Activated naive CD4-positive, alpha-beta T cell treated with anti-CD3 and anti-CD28 coated beads, Interleukin-2, amount 10 ng/mL, durations not matched to agents 7 days and 5 days (primary cell): ENCODE results near the gene TACC2.

Experiments used
- CTCF ChIA-PET: fragments of 350-600 bp; sonication (Branson Sonifier 250); formaldehyde crosslinking; loops from one replicate; lab custom pipeline; 2021; ENCODE audit warnings: antibody characterized with exemption; lab: Charles Lee
- DNase-seq: peaks from one replicate; pipeline ENCODE4 v3.0.0-alpha.2; 2020
- H3K27ac Mint-ChIP-seq: one replicate; pipeline ENCODE4 v1.8.0; 2021; ENCODE audit warnings: mild to moderate bottlenecking, moderate library complexity, mixed read lengths
- H3K27me3 Mint-ChIP-seq: one replicate; pipeline ENCODE4 v1.8.0; 2021; ENCODE audit warnings: mild to moderate bottlenecking, mixed read lengths
- H3K36me3 Mint-ChIP-seq: one replicate; pipeline ENCODE4 v1.8.0; 2021; ENCODE audit warnings: mixed read lengths
- H3K4me1 Mint-ChIP-seq: one replicate; pipeline ENCODE4 v1.8.0; 2021; ENCODE audit warnings: mixed read lengths
- H3K4me3 Mint-ChIP-seq: one replicate; pipeline ENCODE4 v1.8.0; 2021; ENCODE audit warnings: mild to moderate bottlenecking, moderate library complexity, mixed read lengths
- H3K9me3 Mint-ChIP-seq: one replicate; pipeline ENCODE4 v1.8.0; 2021; ENCODE audit warnings: mixed read lengths

Gene TACC2

DNA sequence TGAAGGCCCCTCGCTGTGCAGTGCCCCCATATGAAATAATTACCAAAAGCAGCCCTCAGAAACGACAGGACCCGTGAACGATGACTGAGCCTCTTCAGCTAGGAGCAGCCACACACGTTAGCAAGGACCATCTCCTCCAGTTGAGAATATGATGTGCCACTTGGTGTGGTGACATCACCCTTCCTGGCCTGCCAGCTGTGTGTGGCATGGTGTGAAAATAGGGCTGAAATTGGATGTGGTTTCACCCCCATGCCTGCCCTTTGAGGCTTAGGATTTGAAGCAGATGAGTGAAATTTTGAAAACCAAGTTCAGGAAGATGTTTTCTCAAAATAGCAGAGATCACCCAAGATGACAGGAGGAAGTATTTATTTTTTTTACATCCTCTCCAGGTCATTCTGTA is 233.0 kb downstream of the TACC2 start:
- DNase-seq: no peak
- Mint-ChIP-seq H3K27me3 (peaks cover 8% of the 10 kb centered on the region), H3K36me3 (no peaks in the 10 kb centered on the region), H3K4me3 (no peak overlapping the region), H3K9me3 (no peaks in the 10 kb centered on the region), H3K27ac (no peak overlapping the region), H3K4me1 (no peaks in the 10 kb centered on the region)
- CTCF ChIA-PET: no interaction called here

DNA sequence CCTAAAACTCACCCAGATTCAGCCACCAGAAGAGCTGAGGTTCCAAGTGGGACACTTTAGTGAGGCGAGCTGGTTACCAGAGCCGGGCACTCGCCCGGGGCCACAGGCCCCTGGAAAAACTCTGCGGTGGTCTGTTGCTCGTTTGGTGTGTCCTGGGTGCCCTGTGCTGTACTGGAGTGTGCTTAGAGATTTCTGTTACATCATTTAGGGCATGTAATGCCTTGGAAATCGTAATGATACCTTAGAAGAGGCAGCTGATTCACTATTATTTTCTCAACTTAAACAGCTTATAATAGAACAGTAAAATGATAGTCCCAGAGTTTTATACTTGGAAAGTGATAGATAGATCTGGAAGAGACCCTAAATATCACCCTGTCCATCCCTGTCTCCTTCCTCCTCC is 233.7 kb downstream of the TACC2 start:
- H3K36me3 Mint-ChIP-seq: no peaks in the 10 kb centered on the region
- H3K27me3 Mint-ChIP-seq: peaks cover 8% of the 10 kb centered on the region
- H3K9me3 Mint-ChIP-seq: no peaks in the 10 kb centered on the region
- H3K4me3 Mint-ChIP-seq: no peak overlapping the region
- DNase-seq: no peak
- no peaks in the 10 kb centered on the region for H3K4me1 Mint-ChIP-seq
- CTCF ChIA-PET: no interaction called here
- H3K27ac Mint-ChIP-seq: no peak overlapping the region

DNA sequence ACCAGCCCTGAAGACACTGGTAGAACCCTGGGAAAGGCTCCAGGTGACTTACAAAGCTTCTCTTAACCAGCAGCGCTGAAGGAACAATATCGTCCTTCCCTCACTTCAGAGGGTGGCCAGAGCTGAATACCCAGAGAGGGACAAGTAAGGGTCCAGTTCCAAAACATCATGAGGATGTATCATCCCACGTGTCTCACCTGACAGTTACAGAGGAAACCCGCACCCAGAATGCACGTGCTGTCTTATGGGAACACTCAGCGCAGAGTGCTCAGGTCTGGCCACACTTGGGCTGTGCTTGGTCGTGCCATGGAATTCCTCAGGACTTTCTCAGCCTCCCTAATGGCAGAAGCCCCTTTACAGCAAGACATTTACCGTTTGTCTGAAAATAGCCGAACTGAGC is 235.2 kb downstream of the TACC2 start:
- no peaks in the 10 kb centered on the region for H3K4me1 Mint-ChIP-seq
- CTCF ChIA-PET: no interaction called here
- H3K36me3 Mint-ChIP-seq: no peaks in the 10 kb centered on the region
- no peak for DNase-seq
- no peak overlapping the region for H3K27ac Mint-ChIP-seq
- no peaks in the 10 kb centered on the region for H3K9me3 Mint-ChIP-seq
- H3K4me3 Mint-ChIP-seq: no peak overlapping the region
- H3K27me3 Mint-ChIP-seq: peaks cover 11% of the 10 kb centered on the region

DNA sequence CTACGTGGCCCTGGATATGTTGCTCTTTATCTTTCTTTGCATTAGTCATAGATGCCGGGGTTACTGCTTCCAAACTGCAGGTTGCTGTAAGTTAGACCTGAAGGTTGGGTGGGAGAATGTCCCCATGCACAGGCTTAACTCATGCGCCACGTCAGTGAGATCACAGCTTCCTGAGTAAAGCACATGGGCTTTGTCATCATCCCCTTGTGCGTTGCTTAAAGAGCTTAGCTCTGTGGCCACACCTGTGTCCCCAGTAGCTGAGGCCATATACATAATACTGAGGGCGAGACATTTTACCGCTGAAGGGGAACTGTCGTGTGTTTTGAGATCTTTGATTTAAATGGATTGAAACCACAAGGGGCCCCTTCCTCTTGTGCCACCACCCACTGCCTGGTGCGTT is 236.4 kb downstream of the TACC2 start:
- Mint-ChIP-seq H3K27me3 (peaks cover 11% of the 10 kb centered on the region), H3K36me3 (no peaks in the 10 kb centered on the region), H3K4me1 (no peaks in the 10 kb centered on the region), H3K4me3 (no peak overlapping the region), H3K27ac (no peak overlapping the region), H3K9me3 (no peaks in the 10 kb centered on the region)
- CTCF ChIA-PET: no interaction called here
- no peak for DNase-seq

DNA sequence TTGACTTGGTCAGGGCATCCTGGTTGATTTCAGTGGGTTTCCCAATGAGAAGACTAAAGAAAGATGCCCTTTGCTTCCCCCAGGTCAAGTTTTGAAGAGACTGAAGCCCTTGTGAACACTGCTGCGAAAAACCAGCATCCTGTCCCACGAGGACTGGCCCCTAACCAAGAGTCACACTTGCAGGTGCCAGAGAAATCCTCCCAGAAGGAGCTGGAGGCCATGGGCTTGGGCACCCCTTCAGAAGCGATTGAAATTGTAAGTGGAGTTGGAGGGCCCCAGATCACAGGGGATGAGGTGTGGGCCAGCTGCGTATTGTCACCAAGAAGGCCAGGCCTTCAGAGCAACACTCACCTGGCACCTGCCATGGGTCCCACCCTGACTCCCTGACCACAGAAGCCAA is 238.8 kb downstream of the TACC2 start:
- Mint-ChIP-seq H3K36me3 (no peaks in the 10 kb centered on the region), H3K4me3 (no peak overlapping the region), H3K27ac (no peak overlapping the region), H3K4me1 (no peaks in the 10 kb centered on the region), H3K9me3 (no peaks in the 10 kb centered on the region), H3K27me3 (peaks cover 7% of the 10 kb centered on the region)
- CTCF ChIA-PET: no interaction called here
- no peak for DNase-seq

DNA sequence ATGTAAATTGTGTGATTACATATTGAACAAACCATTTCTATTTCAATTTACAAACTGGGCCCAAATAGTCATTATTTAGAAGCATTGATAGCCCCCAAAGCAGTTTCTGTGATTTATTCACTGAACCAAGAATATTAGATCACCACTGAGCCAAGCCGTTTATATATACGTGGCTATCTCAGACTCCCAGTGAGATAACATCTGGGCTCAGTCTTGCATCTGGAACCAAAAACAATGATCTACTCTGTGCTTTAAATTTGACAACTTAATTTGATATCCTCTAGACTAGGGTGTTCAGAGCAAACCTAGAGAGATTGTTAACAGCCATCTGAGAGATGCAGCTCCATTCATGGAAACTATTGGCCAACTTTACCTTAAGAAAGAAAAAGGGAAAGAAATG is 240.7 kb downstream of the TACC2 start:
- H3K27ac Mint-ChIP-seq: no peak overlapping the region
- no peaks in the 10 kb centered on the region for H3K9me3 Mint-ChIP-seq
- H3K4me3 Mint-ChIP-seq: no peak overlapping the region
- H3K27me3 Mint-ChIP-seq: peaks cover 3% of the 10 kb centered on the region
- no peaks in the 10 kb centered on the region for H3K36me3 Mint-ChIP-seq
- H3K4me1 Mint-ChIP-seq: no peaks in the 10 kb centered on the region
- CTCF ChIA-PET: no interaction called here
- DNase-seq: no peak

DNA sequence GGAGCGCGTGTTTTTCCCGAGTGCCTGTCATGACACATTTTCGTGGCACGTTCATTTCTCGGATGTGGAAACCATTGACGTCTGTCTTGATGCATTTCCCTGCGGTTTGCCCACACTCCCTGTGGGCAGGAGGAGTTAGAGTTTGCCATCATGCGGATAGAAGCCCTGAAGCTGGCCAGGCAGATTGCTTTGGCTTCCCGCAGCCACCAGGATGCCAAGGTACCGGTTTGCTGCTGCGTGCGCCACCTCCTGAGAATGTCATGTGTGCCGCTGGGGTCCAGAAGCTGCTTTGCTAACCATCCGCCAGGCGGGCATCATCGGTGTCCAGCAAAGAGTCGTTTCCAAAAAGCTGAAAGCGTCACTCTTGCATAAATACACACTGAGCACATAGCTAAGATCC is 241.3 kb downstream of the TACC2 start:
- DNase-seq: no peak
- no peaks in the 10 kb centered on the region for H3K36me3 Mint-ChIP-seq
- no peak overlapping the region for H3K27ac Mint-ChIP-seq
- no peak overlapping the region for H3K4me3 Mint-ChIP-seq
- no peaks in the 10 kb centered on the region for H3K9me3 Mint-ChIP-seq
- no peaks in the 10 kb centered on the region for H3K4me1 Mint-ChIP-seq
- CTCF ChIA-PET: no interaction called here
- peaks cover 3% of the 10 kb centered on the region for H3K27me3 Mint-ChIP-seq

DNA sequence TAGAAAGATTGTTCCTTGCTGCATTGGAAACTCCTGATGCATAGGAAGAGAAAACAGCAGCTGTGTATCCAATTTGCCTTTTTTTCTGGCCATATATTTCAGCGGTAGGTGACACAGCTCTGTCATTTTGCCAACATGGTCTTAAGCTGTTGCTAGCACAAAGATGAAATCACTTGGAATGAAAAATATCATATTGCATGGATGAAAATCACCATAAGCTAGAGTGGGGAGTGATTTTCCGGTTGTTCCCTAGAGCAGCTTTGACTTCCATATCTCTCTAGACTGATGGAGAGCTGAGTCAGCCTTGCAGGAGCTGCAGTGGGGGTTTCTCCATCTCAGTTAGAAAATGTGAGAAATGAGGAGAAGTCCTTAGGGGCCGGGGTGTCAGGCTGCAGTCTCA is 243.8 kb downstream of the TACC2 start:
- Mint-ChIP-seq H3K27ac (no peak overlapping the region), H3K36me3 (no peaks in the 10 kb centered on the region), H3K9me3 (no peaks in the 10 kb centered on the region), H3K27me3 (peaks cover 1% of the 10 kb centered on the region), H3K4me3 (no peak overlapping the region), H3K4me1 (no peaks in the 10 kb centered on the region)
- DNase-seq: no peak
- CTCF ChIA-PET: no interaction called here

DNA sequence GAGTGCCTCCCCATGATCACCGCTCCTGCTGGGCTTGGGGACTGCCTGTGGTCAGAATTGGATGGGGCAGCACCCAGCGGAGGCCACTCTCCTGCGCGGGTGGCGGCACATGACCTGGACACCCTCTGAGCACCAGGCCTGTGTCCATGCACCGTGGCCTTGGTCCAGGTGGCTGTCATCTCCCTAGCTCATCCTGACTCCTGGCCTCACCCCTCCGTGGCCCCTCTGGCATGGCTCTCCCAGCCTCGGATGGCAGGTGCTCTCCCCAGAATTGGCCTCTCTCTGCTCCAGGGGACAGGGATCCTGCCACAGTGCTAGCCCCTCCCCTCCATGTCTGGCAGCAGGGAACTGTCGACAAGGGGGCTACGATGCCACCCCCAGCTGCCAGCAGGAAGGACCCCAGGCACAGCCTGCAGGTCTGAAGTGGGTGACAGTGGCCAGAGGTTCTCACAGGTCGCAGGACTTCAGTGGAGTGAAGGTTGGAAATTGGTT is 244.9 kb downstream of the TACC2 start:
- Mint-ChIP-seq H3K9me3 (no peaks in the 10 kb centered on the region), H3K36me3 (no peaks in the 10 kb centered on the region), H3K27me3 (no peaks in the 10 kb centered on the region), H3K4me3 (no peak overlapping the region), H3K27ac (no peak overlapping the region), H3K4me1 (no peaks in the 10 kb centered on the region)
- DNase-seq: no peak
- CTCF ChIA-PET: no interaction called here

DNA sequence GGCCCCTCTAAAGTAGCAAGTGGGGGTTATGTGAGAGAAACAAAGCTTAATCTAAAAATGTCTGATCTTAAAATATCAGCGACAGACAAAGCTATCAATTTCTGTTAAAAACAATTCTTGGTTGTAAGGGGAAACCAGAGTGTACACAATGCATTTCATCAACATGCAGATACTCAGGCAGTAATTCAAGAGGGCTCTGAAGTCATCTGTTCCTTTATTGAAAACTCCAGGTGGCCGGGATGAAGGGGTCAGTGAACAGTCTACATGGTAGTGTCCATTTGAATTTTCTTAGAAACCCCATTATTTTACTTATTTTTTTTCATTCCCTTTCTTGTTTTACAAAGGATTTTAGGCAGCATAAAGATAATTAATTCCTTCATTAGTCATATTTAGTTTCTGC is 245.5 kb downstream of the TACC2 start:
- no peaks in the 10 kb centered on the region for H3K36me3 Mint-ChIP-seq
- no peak for DNase-seq
- CTCF ChIA-PET: no interaction called here
- H3K27ac Mint-ChIP-seq: no peak overlapping the region
- no peak overlapping the region for H3K4me3 Mint-ChIP-seq
- H3K27me3 Mint-ChIP-seq: no peaks in the 10 kb centered on the region
- H3K4me1 Mint-ChIP-seq: no peaks in the 10 kb centered on the region
- H3K9me3 Mint-ChIP-seq: no peaks in the 10 kb centered on the region

DNA sequence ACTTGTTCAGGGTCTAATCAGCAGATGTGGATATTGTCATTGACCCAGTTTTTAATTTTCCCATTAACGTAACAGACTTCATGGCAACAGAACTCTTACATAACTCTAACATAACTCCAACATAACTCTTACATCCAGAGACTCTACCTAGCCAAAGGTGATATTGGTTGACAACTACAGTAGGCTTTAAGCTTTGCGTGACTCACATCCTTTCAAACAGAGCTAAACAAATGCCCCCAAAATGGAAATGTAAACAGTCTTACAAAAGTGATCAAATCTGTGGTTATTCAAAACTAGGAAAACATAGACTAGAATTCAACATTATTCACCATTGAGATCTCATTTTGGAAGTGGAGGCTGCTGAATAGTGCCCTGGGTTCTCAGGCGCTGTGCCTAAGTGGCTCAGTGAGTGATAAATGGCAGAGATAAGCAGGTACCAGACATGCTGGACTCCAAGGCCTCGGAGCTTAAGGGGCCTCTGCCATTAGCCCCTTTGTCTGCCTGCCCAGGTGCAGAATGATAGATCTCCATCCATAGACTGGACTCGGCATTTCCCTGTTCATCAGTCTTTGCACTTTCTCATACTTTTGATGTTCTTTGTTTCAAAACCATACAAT is 247.8 kb downstream of the TACC2 start:
- no peak overlapping the region for H3K27ac Mint-ChIP-seq
- no peaks in the 10 kb centered on the region for H3K27me3 Mint-ChIP-seq
- CTCF ChIA-PET: no interaction called here
- no peak overlapping the region for H3K4me3 Mint-ChIP-seq
- H3K9me3 Mint-ChIP-seq: no peaks in the 10 kb centered on the region
- no peak for DNase-seq
- no peaks in the 10 kb centered on the region for H3K36me3 Mint-ChIP-seq
- H3K4me1 Mint-ChIP-seq: no peaks in the 10 kb centered on the region

DNA sequence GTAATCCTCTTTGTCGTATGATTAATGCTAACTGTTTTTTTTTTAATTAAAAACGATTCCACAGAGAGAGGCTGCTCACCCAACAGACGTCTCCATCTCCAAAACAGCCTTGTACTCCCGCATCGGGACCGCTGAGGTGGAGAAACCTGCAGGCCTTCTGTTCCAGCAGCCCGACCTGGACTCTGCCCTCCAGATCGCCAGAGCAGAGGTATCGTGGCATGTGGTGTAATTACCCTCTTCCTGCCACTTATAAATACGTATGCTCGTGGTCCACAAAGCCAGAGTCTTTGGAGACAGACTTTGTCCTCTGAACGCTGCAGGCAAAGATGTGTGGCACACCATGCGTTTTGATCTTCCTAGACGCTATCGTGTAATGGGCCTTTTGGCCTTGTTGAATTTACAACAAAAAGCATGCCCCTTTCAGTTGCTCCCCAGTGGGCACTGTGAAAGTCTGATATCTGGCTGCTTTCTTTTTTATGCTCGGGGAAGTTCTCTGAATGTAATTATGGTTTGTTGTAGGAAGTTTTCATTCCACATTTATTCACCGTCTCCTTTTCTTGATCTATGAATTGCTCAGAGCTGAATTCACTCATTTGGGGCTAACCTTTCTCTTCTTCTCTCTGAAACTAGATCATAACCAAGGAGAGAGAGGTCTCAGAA is 248.5 kb downstream of the TACC2 start:
- Mint-ChIP-seq H3K27me3 (no peaks in the 10 kb centered on the region), H3K4me1 (no peaks in the 10 kb centered on the region), H3K36me3 (no peaks in the 10 kb centered on the region), H3K9me3 (no peaks in the 10 kb centered on the region), H3K27ac (no peak overlapping the region), H3K4me3 (no peak overlapping the region)
- no peak for DNase-seq
- CTCF ChIA-PET: no interaction called here

DNA sequence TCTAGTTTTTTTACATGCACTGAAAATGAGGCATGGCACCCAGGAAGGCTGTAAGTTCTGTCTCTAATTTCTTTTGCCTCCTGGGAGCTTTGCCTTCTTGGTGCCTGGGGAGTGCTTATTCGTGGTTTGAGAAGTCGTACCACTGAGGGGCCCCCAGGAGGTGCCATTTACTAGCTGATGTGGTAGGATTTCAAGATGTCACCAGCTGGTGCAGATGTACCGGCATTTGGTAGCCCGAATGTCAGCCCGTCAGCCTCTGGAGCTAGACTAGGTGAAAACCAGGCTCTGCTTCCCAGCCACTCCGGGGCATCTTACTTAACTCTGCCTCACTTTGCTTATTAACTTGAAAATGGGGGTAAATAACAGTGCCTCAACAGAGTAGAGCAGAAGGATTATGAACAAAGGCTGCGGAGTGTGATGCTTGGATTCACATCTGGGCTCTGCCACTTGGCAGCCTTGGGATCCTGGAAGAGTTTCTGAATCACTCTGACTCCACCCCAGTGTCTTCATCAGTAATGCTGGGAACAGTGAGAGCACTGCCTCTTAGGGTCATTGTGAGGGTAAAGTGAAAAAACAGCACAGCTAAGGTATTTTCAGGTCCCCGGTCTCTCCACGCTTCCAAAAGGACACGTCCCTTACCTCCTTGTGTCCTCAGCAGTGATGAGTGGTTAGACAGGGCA is 250.8 kb downstream of the TACC2 start:
- H3K27ac Mint-ChIP-seq: no peak overlapping the region
- DNase-seq: no peak
- H3K27me3 Mint-ChIP-seq: no peaks in the 10 kb centered on the region
- no peaks in the 10 kb centered on the region for H3K36me3 Mint-ChIP-seq
- no peaks in the 10 kb centered on the region for H3K4me1 Mint-ChIP-seq
- H3K4me3 Mint-ChIP-seq: no peak overlapping the region
- no peaks in the 10 kb centered on the region for H3K9me3 Mint-ChIP-seq
- CTCF ChIA-PET: no interaction called here

DNA sequence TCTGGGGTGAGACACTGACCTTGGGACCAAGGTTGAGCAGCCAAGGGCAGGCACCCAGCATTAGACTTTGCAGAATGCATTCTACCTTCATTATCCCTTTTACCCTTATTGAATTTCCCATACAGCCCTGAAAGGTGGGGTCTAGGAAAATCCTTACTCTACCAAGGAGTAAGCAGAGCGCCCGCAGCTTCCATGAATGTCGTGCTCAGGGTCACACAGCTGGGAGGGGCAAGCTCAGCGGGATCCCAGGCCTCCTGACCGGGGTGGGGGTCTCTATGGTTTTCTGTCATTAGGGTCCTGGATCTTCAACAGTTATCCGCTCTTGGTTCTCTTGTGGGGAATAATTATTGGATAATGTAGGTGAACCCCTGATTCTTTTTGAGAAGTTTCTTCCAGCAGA is 251.4 kb downstream of the TACC2 start:
- Mint-ChIP-seq H3K27ac (no peak overlapping the region), H3K36me3 (no peaks in the 10 kb centered on the region), H3K4me3 (no peak overlapping the region), H3K27me3 (no peaks in the 10 kb centered on the region), H3K4me1 (no peaks in the 10 kb centered on the region), H3K9me3 (no peaks in the 10 kb centered on the region)
- CTCF ChIA-PET: no interaction called here
- no peak for DNase-seq

DNA sequence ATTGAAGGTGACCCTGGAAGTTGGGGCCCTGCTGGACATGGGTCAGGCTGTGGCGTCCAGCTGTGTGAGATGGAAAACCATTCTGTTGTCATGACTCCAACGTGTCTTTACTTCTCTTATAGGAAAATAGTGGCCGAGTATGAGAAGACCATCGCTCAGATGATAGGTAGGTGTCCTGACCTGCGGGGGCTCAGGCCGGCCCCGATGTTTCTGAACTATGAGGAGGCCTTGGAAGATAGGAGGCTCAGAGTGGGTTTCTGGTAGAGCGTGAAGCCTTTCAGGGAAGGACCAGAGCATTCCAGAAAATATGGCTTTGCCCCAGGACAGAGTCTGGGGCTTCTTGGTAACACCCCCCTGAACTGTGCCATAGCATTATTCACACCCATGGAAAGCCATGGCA is 252.9 kb downstream of the TACC2 start:
- CTCF ChIA-PET: no interaction called here
- Mint-ChIP-seq H3K4me3 (no peak overlapping the region), H3K4me1 (no peaks in the 10 kb centered on the region), H3K27me3 (no peaks in the 10 kb centered on the region), H3K27ac (no peak overlapping the region), H3K36me3 (no peaks in the 10 kb centered on the region), H3K9me3 (no peaks in the 10 kb centered on the region)
- DNase-seq: no peak
